B cell (primary cell): ENCODE results near the gene AUTS2.

Experiments
- EZH2 ChIP-seq: IDR thresholded peaks from 2 replicates; pipeline ENCODE4 v1.6.1; 2012; ENCODE audit warnings: borderline replicate concordance, low read depth, mild to moderate bottlenecking, moderate library complexity, low read length; ENCODE audit not compliant: insufficient read depth, poor library complexity, severe bottlenecking
- TF ChIP-seq, protein P1 (sequence below): fragments of 200-600 bp; IDR thresholded peaks from one replicate; pipeline ENCODE4 v1.8.0; 2022; ENCODE audit warnings: antibody characterized with exemption, mild to moderate bottlenecking

DNA sequence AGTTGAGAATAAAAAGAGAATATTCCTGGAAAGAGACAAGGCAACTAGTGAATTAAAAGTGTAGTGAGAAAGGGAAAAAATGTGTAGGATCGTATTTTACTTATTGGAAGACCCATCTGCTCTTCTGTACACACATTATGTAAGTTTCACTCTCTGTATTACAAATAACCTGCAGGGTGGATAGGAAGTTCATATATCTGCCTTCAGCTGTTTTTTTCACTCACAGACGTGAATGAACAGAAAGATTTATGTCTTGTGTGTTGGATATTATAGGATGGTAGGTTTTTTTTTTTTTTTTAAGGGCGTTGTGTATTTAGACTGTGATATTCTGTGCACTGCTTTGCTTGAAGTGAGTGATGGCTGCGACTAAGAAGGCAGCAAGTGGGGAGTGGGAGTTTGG is 266.5 kb downstream of the AUTS2 start:
- TF ChIP-seq, protein P1, sequence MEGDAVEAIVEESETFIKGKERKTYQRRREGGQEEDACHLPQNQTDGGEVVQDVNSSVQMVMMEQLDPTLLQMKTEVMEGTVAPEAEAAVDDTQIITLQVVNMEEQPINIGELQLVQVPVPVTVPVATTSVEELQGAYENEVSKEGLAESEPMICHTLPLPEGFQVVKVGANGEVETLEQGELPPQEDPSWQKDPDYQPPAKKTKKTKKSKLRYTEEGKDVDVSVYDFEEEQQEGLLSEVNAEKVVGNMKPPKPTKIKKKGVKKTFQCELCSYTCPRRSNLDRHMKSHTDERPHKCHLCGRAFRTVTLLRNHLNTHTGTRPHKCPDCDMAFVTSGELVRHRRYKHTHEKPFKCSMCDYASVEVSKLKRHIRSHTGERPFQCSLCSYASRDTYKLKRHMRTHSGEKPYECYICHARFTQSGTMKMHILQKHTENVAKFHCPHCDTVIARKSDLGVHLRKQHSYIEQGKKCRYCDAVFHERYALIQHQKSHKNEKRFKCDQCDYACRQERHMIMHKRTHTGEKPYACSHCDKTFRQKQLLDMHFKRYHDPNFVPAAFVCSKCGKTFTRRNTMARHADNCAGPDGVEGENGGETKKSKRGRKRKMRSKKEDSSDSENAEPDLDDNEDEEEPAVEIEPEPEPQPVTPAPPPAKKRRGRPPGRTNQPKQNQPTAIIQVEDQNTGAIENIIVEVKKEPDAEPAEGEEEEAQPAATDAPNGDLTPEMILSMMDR, result no peak
- no peak for TF ChIP-seq EZH2
